GM18511 (cell line): ENCODE results near the gene AMD1.
A peak's percentile ranks its signal among the peaks of the same experiment; 100 is the strongest.

ENCODE experiments used
- ATAC-seq: cut with Tn5 transposase; IDR thresholded peaks from one replicate; pipeline ENCODE4 v1.9.1; 2021; ENCODE audit warnings: mild to moderate bottlenecking, moderate library complexity; ENCODE audit not compliant: unreplicated experiment

The AMD1 gene

GRCh38 chr6:110934381-110934898, 59.9 kb downstream of the AMD1 start:
- ATAC-seq, result no peak

DNA sequence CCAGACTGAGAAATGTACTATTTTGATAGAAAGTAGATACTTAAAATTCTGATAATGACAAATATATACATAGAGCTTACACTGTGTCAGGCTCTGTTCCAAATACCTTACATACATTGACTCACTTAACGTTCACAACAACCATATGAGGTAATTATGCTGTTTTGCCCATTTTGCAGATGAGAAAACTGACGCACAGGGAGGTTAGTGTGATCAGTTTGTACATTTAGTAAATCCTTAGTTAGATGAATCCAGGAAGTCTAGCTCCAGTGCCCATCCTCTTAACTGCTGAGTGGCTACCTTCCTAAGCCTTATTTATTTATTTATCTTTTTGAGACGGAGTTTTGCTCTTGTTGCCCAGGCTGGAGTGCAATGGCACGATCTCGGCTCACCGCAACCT, 60.6 kb downstream of the AMD1 start:
- no peak for ATAC-seq

GRCh38 chr6:110938171-110938570, 63.6 kb downstream of the AMD1 start:
- ATAC-seq, result no peak

GRCh38 chr6:110939429-110940200, 65.0 kb downstream of the AMD1 start:
- no peak for ATAC-seq

DNA sequence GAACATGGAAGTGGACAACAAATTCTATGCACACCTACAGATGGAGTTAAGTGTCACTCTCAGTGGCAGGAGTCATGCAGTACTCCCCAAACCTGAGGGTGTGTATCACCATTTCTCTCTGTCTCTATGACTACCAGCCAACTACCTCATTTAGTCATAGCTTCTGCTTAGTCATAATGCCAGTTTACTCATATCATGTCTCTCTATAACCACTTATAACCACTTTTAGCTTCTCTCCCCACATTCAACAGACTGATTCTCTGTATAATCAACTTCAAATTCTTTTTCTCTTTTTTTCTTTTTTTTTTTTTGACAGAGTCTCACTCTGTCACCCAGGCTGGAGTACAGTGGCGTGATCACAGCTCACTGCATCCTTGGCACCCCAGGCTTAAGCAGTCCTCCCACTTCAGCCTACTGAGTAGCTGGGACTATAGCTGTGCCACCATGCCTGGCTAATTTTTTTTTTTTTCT, 70.1 kb downstream of the AMD1 start:
- ATAC-seq, result peak; percentile 100
